Fibroblast of skin of left quadriceps (primary cell): ENCODE results near the gene HECW1.
"Not testable (repeated sequence)": the region's sequence is repeated elsewhere in the genome, so short reads cannot be mapped to it uniquely, and the experiment has no call there.

Experiments
- DNase-seq, 2 experiments: peaks; one replicate each; pipeline ENCODE4 v3.0.0-alpha.2; 2013; ENCODE audit warnings: low read depth in 2 of 2

HECW1 gene

DNA sequence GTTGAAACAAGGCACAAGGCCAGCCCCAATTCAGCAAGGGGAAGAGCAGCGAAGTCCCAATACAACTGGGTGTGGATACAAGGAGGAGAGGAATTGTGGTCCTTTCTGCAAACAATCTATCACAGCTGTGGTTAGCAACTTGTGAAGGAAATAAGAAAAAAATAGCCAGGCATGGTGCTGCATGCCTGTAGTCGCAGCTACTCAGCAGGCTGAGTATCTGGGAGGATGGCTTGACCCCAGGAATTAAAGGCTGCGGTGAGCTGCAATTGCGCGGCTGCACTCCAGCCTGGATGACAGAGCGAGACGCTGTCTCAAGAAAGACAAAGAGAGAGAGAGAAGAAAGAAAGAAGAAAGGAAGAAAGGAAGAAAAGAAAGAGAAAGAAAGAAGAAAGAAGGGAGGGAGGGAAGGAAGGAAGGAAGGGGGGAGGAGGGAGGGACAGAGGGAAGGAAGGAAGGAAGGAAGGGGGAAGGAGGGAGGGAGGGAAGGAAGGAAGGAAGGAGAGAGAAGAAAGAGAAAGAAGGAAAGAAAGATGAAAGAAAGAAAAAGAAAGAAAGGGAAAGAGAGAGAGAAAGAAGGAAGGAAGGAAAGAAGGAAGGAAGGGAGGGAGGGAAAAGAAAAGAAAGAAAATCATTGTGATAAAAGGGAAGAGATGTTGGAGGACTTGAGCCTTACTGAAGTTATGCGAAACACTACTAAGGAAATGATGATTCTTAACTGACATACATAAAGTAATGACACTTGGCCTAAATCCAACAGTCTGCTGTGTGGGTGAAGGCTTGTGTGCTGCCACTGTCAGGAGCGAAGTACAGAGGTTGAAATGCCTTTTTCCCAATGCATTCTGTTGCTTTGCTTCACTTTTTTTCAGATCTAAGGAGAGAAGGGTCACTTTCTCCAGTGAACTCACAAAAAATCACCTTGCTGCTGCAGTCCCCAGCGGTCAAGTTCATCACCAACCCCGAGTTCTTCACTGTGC lies 353.4 kb downstream of the HECW1 start:
- no peak for DNase-seq

GRCh38 chr7:43467406-43467805 lies 355.0 kb downstream of the HECW1 start:
- no peak for DNase-seq

- no peak for DNase-seq
Measured at GRCh38 chr7:43467846-43468245, 355.4 kb downstream of the HECW1 start.

GRCh38 chr7:43469051-43469450 lies 356.6 kb downstream of the HECW1 start:
- no peak for DNase-seq

DNA sequence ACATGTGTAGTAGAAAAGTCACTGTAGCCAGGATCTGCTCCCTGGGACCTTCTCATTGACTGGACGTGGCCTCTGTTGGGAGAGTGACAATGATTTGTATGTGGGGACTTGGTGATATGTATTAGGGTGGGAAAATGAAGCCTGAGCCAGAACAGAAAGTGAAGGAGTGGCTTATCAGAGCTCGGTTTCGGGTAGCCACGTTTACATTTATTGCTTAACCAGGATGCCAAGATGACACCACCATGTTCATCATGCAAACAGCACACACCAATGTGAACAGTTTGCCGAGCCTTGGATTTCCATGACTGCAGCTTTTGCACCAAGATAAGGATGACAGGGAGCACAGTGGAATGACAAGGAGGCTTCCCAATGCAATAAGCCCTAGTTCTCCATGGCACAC lies 357.7 kb downstream of the HECW1 start:
- DNase-seq = no peak

GRCh38 chr7:43475983-43476382 lies 363.5 kb downstream of the HECW1 start:
- no peak for DNase-seq

GRCh38 chr7:43476896-43477295 lies 364.4 kb downstream of the HECW1 start:
- DNase-seq = no peak

DNA sequence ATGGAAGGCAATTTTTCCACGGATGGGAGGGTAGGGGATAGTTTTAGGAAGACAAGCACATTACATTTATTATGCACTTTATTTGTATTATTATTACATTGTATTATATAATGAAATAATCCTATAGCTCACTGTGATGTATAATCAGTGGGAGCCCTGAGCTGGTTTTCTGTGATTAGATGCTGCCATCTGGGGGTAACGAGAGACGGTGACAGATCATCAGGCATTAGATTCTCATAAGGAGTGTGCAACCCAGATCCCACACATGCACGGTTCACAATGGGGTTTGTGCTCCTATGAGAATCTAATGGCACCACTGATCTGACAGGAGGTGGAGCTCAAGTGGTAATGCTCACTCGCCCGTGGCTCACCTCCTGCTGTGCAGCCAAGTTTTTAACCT lies 366.6 kb downstream of the HECW1 start:
- DNase-seq = no peak

DNA sequence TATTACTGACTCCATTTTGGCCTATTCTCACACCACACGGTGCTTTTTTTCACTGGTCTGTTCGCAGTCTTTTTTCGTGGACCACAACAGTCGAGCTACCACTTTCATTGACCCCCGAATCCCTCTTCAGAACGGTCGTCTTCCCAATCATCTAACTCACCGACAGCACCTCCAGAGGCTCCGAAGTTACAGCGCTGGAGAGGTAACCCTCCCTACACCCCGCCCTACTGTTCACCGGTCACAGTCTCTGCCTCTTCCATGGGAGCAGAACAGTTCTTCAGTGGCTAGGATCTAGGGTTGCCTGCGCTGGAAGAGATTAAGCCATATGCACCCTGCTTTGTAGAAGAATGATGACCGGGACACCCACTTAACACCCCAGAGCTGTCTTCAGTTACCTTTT lies 367.1 kb downstream of the HECW1 start:
- no peak for DNase-seq

- DNase-seq = no peak
Measured at GRCh38 chr7:43480581-43480980, 368.1 kb downstream of the HECW1 start.

- peak; percentile 57 to 64 for DNase-seq
Measured at GRCh38 chr7:43481902-43482678, 369.6 kb downstream of the HECW1 start.

DNA sequence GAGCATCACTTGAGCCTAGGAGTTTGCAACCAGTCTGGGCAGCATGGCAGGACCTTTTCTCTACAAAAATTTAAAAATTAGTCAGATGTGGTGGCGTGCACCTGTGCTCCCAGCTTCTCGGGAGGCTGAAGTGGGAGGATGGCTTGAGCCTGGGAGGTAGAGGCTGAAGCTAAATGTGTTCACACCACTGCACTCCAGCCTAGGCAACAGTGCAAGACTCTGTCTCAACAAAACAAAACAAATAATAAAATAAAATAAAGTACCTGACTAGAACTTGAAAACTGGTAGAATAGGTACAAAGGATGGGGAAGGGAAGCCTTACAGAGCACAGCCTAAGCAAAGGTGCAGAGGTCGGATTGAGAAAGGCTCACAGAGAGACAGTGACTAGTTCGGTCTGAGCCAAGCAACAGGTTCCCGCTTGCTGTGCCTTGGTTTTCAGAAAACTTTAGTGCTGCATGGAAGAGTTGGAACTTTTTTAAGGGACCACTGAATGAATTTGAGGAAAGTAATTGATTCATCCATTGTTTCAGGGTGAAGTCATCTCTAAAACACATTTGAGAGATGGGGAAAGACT lies 370.3 kb downstream of the HECW1 start:
- no peak for DNase-seq

GRCh38 chr7:43484678-43485395 lies 372.4 kb downstream of the HECW1 start:
- no peak for DNase-seq

DNA sequence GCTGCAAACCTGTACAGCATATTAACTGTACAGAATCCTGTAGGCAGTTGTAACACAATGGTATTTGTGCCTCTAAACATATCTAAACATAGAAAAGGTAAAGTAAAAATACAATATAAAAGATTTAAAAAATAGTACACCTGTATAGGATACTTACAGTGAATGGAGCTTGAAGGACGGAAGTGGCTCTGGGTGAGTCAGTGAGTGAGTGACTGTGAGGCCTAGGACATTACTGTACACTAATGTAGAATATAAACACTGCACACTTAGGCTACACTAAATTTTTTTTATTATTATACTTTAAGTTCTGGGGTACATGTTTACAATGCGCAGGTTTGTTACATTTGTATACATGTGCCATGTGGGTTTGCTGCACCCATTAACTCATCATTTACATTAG lies 373.1 kb downstream of the HECW1 start:
- DNase-seq = no peak

DNA sequence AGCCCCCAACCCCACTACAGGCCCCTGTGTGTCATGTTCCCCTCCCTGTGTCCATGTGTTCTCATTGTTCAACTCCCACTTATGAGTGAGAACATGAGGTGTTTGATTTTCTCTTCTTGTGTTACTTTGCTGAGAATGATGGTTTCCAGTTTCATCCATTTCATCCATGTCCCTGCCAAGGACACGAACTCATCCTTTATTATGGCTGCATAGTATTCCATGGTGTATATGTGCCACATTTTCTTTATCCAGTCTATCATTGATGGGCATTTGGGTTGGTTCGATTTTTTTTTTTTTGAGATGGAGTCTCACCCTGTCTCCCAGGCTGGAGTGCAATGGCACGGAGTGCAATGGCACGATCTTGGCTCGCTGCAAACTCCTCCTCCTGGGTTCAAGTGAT lies 373.6 kb downstream of the HECW1 start:
- DNase-seq = not testable (repeated sequence)

DNA sequence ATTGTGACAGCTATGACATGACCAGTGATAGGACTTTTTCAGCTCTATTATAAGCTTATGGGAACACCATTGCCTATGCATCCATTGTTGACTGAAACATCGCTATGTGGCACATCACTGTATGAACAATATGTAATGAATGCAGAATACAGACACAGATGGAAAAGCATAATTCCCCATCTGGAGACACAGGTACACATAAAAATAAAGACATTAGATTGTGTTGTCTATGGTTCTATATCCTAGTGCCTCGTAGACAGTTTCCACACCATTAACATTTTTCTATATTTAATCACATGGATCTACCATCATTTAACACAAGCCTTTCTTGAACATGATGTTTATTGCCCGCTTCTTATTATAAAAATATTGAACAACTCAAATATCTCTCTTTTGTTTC lies 374.2 kb downstream of the HECW1 start:
- no peak for DNase-seq

- no peak for DNase-seq
Measured at GRCh38 chr7:43487731-43488073, 375.3 kb downstream of the HECW1 start.

GRCh38 chr7:43489257-43489656 lies 376.8 kb downstream of the HECW1 start:
- no peak for DNase-seq

DNA sequence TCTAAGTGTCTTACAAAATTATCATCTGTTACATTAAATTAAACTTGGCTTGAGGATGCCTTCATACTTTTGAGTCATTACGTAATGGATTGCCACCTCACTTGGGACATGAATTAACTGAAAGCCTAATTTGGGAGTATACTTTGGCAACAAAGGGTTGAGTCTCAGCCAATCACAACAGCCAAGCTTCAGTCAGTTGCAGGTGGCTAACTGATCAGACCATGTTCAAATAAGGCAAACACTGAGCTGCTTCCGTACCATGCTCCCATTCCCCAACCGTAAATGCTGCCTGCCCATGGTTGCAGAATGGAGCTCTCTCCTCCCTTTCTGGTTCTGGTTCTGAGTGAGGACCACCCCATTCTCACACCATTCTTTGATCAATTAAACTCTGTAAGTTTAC lies 377.6 kb downstream of the HECW1 start:
- no peak for DNase-seq

- no peak for DNase-seq
Measured at GRCh38 chr7:43491123-43491522, 378.7 kb downstream of the HECW1 start.

- peak in 1 of 2 experiments; percentile 26 for DNase-seq
Measured at GRCh38 chr7:43491984-43492383, 379.5 kb downstream of the HECW1 start.

DNA sequence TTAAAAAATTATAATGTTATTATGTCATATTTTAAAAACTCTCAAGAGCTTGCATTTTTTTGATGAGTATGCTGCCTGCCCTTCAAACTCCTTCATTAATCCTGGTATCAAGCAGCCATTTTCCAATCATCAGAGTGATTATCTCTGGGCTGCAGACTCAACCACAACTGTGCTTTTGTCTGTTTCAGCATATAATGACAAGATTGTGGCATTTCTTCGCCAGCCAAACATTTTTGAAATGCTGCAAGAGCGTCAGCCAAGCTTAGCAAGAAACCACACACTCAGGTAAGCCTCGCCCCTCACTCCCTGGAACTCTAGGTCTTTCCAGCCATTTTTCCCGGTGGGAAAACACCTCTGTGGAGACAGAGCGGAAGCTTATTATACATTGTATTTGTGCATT lies 380.4 kb downstream of the HECW1 start:
- no peak for DNase-seq
